ENCODE data around the gene ACSL6.

Gene ACSL6

GRCh38 chr5:132007399-132008162 is 3.9 kb downstream of the ACSL6 start:
- H3K36me3 ChIP-seq (ENCODE audit: control insufficient read depth, insufficient read depth, low read length): no peaks in the 10 kb centered on the region
- no peak overlapping the region for H3K4me3 ChIP-seq (replicated peaks; ENCODE audit: low read depth, low read length)
- H3K27me3 ChIP-seq (replicated peaks; ENCODE audit: control insufficient read depth, insufficient read depth, low read length): peaks cover 3% of the 10 kb centered on the region
- peak; percentile 64 for TF ChIP-seq CTCF (IDR thresholded peaks at IDR 0.05; ENCODE audit: insufficient read depth, low read length, poor library complexity, severe bottlenecking)
- peak; percentile 46 for DNase-seq (ENCODE audit: extremely low read depth, insufficient read length)

- TF ChIP-seq CTCF (IDR thresholded peaks at IDR 0.05; ENCODE audit: insufficient read depth, low read length, poor library complexity, severe bottlenecking): no peak
- Histone ChIP-seq H3K4me3 (replicated peaks; ENCODE audit: low read depth, low read length) (no peak overlapping the region), H3K36me3 (ENCODE audit: control insufficient read depth, insufficient read depth, low read length) (no peaks in the 10 kb centered on the region), H3K27me3 (replicated peaks; ENCODE audit: control insufficient read depth, insufficient read depth, low read length) (peaks cover 3% of the 10 kb centered on the region)
- DNase-seq (ENCODE audit: extremely low read depth, insufficient read length): no peak
These were observed 4.9 kb downstream of the ACSL6 start for GRCh38 chr5:132006331-132007120.

- Histone ChIP-seq H3K27me3 (replicated peaks; ENCODE audit: control insufficient read depth, insufficient read depth, low read length) (peaks cover 2% of the 10 kb centered on the region), H3K4me3 (replicated peaks; ENCODE audit: low read depth, low read length) (no peak overlapping the region), H3K36me3 (ENCODE audit: control insufficient read depth, insufficient read depth, low read length) (no peaks in the 10 kb centered on the region)
- no peak for DNase-seq (ENCODE audit: extremely low read depth, insufficient read length)
- TF ChIP-seq CTCF (IDR thresholded peaks at IDR 0.05; ENCODE audit: insufficient read depth, low read length, poor library complexity, severe bottlenecking): no peak
These were observed 5.9 kb downstream of the ACSL6 start for GRCh38 chr5:132005591-132005990.

GRCh38 chr5:132003982-132004381 is 7.5 kb downstream of the ACSL6 start:
- TF ChIP-seq CTCF (IDR thresholded peaks at IDR 0.05; ENCODE audit: insufficient read depth, low read length, poor library complexity, severe bottlenecking): no peak
- DNase-seq (ENCODE audit: extremely low read depth, insufficient read length): no peak
- no peaks in the 10 kb centered on the region; the same call in none of the 2 replicates for H3K27me3 ChIP-seq (replicated peaks; ENCODE audit: control insufficient read depth, insufficient read depth, low read length)
- no peak overlapping the region for H3K4me3 ChIP-seq (replicated peaks; ENCODE audit: low read depth, low read length)
- H3K36me3 ChIP-seq (ENCODE audit: control insufficient read depth, insufficient read depth, low read length): no peaks in the 10 kb centered on the region

GRCh38 chr5:132003170-132003744 is 8.2 kb downstream of the ACSL6 start:
- TF ChIP-seq CTCF (IDR thresholded peaks at IDR 0.05; ENCODE audit: insufficient read depth, low read length, poor library complexity, severe bottlenecking): no peak
- Histone ChIP-seq H3K4me3 (replicated peaks; ENCODE audit: low read depth, low read length) (no peak overlapping the region), H3K27me3 (replicated peaks; ENCODE audit: control insufficient read depth, insufficient read depth, low read length) (no peaks in the 10 kb centered on the region; the same call in none of the 2 replicates), H3K36me3 (ENCODE audit: control insufficient read depth, insufficient read depth, low read length) (no peaks in the 10 kb centered on the region)
- DNase-seq (ENCODE audit: extremely low read depth, insufficient read length): no peak

Data from GM06990 (cell line).